ENCODE measurements around the gene EEPD1.

The EEPD1 gene

DNA sequence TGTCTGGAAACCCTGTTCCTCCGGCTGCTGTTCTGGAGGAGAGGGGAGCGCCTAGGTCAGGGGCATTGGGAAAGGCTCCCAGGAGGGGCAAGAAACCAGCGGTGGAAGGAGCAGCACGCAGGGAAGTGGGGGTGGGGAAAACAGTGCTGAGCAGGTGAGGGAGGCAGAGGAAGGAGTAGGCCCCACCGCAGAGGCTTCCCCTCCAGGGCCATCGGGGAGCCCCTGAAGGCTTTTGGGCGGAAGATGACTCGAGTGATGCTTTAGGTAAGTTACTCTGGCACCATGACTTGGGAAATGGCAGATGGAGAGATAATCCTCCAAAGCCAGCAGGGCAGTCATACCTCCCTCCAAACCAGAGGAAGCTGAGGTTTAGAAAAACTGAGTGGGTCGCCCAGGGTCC, 130.1 kb downstream of the EEPD1 start:
- no peak for DNase-seq

DNA sequence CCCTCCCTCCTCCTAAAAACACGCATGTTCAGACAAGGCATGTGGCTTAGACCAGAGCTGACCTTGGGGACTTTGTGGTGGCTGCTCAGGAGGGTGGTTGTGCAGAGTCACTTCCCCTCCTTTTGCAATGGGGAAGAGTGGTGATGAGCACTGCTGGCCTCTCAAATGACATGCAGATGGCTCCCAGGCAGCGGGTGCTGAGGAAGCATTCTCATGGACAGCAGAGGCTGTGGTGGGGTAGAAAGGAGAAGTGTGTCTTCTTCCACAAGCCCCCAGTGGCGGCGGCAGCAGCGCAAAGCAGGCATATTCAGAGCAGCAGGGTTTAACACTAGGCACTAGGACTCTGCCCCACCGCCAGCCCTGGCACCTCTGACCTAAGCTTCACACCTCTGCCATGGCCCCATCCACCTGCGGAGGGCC, 130.7 kb downstream of the EEPD1 start:
- DNase-seq, result peak; percentile 38 to 78

DNA sequence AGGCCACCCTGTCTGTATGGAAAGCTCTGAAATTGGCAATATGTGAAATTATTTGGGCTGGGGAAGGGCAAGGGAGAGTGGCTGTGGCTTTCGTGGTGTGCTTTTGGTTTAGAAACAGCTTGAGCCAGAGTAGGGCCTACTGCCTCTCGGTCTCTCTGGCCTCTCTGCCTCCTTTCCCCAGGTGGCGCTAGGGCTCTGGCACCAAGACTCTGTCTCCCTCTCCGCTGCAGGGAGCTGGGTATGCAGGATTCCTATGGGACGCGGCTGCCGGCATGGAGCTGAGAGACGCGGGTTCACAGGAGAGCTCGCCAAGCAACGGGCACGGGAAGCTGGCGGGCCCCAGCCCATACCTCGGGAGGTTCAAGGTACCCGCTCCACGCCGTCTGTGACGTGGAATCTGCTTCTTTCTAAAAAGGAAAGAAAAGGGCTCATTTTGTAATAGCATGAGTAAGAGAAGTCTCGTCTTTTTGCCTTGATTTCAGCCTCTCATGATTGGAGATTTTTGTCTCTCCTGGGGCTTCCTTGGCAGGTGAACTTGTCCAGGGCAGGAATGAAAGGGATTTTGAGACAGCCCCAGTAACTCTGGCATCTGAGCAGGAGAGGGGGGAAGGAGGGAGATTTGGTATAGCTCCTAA, 131.5 kb downstream of the EEPD1 start:
- DNase-seq, result no peak

DNA sequence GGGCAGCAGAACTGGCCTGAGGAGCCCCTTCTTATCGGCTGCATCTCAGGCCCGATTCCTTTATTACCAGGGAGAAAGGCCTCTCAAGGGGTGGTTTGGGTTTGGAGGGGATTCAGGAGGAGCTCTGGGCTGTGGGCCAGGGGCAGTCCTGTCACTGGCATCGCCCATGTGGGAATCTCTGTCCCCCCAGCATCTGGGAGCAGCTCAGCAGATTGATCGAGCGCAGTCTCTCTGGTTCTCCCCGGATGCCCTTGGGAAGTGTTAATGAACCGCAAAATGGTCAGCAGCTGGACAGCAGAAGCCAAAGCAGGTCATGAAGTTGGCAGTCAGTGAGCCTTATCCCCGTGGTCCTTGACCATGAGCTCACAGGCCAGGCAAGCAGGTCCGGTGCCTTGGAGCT, 132.2 kb downstream of the EEPD1 start:
- no peak for DNase-seq

DNA sequence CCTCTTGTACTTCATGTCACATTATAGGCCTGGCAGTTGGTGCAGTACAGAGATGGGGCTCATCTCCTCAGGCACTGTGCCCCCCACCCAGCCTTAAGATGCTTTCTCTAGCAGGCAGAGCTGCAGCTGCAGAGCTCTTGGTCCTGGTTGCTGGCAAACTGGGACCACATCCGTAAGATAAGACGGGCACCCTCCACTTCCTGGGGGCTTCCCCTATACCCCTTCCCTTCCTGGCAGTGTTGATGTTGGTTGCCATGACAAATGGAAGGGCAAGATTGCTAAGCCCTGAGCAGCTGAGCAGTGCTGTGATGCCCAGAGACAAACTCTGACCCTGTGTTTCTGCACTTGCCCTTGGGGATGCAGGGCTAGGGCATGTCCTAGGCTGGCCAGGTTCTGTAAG, 133.2 kb downstream of the EEPD1 start:
- peak; percentile 68 to 82 for DNase-seq

DNA sequence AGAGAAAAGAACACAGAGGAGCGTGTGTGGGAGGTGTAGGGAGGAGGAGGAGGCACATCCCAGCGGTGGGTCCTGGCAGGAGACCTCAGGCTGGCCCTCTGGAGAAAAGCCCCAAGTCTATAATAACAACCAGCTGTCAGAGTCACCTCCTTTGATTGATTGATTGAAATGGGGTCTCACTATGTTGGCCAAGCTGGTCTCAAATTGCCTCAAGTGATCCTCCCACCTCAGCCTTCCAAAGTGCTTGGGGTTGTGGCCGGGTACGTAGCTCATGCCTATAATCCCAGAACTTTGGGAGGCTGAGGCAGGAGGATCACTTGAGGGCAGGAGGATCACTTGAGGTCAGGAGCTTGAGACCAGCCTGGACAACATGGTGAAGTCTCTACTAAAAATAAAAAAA, 133.6 kb downstream of the EEPD1 start:
- no peak for DNase-seq

DNA sequence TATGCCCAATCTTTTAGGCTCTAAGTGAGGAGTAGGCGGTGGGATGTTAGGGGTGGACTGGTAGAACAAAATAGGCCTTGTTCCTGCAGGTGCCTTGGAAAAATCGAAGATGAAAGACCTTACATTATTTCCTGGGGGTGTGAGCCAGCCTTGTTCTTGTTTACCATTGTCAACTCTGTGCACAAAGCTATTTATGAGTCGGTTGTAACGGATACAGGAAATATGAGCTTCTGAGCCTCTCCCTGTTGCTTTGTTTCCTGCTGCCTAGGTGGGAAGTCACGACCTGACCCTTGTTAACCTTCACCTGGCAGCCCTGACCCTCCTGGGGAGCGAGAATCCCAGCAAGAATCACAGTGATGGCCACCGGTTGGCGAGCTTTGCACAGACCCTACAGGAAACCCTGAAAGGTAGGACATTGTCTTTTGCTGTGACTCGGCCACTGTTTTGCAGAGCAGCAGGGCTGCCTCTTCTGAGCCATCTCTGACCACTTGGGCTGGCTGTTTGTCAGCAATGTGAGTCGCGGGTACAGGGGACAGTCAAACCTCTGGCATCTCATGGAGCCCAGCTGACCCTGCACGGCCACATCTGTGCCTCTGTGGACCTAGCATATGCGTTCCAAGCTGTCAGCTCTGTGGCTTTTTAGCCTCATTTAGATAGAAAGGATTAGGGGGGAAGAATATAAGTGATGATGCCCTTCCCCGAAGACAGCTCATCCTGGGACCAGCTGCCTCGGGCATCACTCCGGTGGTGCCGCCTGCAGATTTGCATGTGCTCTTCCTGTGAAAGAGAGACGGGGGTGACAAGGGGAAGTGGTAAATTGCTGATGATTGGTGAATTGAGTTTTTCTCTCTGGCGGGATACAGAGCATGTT, 134.6 kb downstream of the EEPD1 start:
- peak; percentile 47 to 59 for DNase-seq

DNA sequence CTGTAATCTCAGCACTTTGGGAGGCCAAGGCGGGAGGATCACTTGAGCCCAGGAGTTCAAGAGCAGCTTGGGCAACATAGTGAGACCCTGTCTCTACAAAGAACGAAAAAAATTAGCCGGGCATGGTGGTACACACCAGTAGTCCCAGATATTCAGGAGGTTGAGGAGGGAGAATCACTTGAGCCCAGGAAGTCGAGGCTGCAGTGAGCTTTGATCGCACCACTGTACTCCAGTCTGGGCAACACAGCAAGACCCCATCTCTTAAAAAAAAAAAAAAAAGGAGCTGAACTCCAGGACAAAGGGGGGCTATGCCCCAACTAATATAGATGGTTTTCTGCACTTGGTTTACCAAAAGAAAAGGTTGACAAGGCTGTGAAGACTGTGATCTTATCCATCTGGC, 135.4 kb downstream of the EEPD1 start:
- no peak for DNase-seq

DNA sequence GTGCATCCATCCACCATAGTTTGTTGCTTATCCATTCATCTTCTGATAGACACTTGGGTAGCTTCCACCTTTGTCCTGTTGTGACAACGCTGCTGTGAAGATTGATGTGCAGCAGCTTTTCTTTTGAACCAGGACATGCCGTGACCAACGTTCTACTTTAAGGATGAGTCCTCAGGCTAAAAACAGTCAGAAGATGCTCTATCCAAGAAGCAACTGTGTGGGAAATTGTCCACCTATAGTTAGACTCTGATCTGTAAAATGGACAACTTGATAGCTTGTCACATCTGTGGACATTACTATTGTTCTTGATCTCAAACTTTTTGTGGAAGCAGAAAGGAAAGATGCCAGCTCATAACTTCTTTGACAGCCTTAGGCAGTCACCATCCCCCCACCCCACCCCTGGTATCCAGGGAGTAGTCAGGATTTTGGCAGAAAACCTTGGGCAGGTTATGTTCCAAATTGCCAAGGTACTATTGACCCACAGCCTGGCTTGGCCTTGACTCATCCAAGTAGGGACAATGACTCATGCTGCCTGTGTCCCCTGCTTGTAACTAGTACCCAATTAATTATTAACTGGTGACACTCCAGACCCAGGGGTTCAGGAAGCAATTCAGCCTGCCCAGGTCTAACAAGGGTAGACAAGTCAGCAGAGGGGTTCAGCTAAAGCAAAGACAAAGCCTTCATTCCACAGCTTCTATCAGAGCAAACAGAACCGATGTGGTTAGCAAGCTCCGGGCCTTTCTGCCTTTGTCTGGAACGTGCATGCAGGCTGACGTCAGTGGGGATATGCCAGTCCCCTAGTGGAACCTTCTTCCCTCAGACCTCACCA, 137.0 kb downstream of the EEPD1 start:
- DNase-seq, result no peak

DNA sequence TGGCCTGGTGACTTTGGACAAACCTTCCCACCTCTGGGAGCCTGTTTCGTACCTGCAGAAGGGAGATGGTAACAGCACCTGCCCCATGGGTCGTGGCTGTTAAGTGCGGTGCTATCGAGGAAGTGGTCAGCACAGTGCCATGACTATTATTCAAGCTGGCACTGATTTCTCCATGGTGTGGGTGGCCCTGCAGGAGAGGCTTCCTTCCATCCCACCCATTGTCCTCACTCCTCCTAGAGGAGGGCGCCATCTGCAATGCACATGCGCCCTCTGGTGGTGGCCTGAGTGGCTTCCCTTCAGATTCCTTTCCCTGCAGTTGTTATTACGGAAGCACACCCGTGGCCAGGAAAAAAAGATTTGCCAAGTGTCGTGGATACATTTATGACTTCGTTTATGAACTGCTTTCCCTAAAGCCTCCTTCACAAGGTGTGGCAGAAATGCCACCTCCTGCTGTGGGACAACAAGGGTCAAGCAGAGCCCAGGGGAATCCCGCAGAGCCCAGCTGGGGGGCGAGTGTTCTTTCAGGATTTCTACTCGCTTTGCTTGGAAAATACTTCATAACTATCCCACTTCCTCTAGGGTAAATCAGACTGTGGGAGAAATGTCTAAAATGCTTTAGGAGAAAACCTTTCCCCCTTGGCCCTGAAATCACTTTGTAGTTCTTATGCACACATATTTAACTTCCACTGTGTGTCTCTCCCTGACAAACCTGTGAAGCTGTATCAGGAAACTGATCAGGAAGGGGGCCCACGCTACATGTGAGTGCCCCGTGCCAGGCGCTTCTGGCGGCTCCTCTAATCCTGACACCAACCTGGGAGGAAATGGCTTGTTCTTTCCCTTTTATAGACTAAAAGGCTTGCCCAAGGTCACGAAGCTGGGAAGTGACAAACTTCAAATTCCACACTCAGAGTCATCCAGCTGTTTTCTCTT, 138.6 kb downstream of the EEPD1 start:
- peak; percentile 70 to 76 for DNase-seq

DNA sequence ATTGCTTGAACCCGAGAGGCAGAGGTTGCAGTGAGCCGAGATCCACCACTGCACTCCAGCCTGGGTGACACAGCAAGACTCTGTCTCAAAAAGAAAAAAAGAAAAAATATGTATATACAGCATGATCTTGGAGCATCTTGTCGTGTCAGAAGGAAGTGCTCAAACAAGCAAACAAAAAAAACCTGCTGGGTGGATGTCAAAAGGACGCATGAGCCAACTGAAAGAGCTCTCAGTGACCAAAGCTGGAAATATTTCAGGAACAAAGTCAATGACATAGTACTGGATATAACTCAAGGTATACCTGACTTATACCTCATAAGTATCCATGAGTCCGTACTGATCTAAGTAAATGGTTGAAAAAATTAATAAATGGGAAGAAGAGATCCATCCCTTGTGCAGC, 142.0 kb downstream of the EEPD1 start:
- no peak for DNase-seq

DNA sequence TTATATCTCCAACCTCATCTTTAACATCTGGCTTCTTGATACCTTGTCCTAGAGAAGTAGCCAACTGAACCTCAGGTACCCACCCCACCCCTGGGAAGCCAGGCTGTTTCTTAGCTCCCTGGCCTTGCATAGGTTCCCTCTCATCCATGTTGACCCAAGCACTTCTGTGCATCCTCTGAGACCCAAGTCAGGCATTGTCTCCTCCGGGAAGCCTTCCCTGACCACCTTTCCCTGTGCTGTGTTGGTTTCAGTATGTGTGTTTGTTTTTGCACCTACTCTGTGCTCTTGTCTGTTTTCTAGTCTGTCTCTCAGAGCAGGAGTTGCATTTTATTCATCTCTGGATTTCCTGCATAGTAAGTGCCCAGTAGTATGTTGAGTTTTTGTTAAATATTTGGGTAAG, 143.2 kb downstream of the EEPD1 start:
- no peak for DNase-seq

DNA sequence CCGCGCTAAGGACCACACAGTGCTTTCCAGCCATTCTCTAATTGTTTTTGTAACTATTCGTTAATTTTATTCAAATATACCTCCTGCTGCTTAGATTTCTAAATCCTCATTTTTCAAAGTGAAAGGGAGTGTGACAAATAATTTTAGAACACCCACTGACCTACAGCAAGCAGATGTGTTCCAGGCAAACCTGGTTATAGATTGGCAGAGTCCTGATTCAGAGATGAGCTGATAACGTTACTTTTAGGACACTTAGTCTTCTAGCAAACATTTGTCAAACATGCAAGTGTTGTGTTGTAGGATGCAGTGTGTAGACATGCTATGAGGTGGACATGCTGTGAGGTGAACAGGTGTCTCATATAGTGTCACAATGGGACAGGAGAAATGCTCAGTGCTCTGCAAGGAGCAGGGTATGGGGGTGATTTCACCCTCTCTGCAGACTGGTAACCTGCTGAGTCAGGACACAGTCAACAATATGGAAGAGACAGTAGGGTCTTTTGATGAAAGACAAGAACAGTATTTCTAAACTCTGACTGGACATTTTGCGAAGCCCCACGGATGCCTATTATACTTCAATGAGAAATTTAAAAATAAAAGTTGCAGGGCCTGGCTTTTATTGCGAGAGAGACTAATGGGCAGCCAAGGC, 144.4 kb downstream of the EEPD1 start:
- no peak for DNase-seq

DNA sequence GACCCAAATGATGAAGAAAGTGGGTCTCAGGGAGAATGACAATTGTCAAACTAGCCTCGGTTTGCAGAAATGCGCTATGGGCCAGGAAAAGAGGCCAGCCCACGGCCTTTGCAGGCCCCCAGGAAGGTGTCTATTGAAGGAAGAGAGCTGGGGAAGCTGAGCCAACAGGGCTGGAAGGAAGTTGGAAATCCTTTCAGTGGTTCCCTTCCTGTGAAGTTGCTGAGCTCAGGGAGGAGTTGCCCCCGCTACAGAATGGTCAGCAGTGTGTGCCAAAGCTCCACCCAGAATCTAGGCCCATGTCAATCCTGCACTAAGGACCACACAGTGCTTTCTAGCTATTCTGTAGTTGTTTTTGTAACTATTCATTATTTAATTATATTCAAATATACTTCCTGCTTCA, 145.1 kb downstream of the EEPD1 start:
- DNase-seq, result no peak

DNA sequence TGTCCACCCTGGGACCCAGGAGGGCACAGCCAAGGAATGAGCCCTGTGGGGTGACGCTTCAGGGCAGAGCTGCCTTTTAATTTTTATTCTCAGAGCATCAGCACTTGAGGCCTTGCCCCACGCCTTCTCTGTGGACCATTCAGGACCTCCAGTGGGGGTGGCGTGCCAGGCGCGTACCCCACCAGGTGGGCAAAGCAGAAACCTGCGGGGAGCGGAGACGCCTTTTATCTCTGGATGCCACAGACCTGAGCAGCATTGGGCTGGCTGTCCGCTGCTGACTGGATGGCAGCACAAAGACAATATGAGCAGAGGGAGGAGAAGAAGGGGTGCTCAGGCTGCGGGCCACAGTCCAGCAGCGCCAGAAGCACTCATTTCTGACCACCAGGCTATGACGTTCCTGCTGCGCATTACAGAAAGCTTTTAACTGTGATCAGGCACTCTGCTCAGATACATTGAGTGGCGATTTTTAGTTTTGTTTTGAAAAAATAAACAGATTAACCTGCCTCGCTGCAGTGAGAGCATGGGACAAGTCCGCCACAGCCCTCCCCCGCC, 146.2 kb downstream of the EEPD1 start:
- no peak for DNase-seq

DNA sequence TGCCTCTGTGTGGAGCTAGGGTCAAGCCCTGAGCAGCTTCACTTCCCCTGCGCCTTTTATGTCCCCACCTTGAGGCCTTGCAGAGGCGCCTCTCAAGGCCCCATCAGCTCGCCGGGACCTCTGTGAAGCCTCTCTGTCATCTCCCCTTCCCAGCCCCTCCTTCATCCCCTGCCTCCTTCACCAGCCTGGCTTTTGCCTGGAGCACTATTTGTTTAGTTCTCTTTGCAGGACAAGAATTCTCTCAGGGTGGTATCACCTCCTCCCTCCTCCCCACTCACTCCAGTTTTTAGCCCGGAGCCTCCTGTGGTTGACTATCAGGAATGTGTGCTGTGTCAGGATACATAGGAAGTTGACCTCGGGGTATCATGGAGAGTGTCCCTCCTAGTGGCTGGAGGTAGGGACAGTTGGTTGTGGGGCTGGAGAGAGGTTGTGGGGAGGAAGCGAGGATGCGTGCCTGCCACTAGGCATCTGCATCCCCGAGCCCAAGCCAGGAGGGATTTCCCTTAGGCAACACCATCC, 146.8 kb downstream of the EEPD1 start:
- DNase-seq, result no peak

DNA sequence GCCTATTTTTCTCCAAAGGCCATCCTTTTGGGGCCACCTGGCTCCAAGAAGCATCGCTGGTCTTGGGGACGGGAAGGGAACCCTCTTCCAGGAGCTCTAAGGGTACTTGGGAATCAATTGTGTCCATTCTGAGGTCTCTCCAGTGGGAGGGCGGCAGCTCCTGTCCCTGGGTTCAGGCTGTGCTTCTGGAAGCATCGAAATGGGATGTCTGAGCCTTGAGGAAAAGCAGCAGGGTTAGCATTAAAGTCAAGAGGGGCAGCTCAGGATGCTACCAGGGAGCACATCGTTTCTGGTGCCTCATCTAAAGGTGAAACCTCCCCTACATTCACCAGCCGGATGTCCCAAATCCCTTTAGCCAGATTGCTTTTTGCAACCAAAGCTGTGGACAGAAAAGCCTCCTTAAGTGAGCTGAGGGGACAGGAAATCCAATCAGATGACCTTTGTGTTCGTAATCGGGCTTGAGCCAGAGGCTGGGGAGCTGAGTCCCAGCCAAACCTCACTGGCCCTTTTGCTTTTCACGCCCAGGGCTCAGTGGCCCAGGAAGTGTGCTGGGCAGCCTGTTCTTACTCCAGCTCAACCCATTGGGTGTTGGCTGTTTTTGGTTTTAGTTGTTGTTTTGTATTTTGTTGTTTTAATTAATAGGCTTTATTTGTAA, 147.8 kb downstream of the EEPD1 start:
- no peak for DNase-seq

DNA sequence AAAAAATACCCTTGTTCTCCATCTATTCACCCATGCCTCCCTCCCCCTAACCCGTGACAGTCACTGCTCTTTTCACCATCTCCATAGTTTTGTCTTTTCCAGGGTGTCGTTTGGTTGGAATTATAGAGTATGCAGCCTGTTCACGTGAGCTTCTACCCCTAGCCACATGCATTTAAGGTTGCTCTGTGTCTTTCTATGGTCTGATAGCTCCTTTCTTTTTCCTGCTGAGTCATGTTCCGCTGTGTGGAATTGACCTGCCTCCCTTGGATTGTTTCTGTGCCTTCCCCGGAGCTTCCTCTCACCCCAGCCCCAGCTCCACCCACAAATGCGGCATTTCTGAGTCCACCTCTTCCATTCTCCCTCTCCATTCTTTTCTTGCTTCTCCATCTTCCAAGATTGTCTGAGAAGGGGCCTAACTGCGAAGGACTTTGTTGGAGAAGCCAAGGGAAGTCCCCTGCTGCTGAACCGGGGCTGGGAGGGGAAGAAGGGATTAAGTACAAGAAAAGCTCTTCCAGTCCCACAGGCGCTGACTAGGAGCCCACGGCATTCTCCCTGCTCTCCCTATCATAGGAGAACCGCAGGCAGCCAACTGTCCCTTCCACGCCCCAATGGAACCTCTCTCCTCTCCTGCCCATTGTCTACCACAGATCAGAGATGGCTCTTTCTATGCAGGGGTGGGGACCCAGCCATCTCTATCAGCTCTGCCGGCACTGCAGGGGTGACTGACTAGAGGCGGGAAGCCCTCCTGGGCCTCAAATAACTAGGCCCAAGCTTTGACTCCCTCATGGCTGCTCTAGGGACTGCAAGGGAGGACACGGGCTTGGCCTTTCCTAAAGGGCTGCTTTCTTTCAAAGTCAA, 149.1 kb downstream of the EEPD1 start:
- no peak for DNase-seq

DNA sequence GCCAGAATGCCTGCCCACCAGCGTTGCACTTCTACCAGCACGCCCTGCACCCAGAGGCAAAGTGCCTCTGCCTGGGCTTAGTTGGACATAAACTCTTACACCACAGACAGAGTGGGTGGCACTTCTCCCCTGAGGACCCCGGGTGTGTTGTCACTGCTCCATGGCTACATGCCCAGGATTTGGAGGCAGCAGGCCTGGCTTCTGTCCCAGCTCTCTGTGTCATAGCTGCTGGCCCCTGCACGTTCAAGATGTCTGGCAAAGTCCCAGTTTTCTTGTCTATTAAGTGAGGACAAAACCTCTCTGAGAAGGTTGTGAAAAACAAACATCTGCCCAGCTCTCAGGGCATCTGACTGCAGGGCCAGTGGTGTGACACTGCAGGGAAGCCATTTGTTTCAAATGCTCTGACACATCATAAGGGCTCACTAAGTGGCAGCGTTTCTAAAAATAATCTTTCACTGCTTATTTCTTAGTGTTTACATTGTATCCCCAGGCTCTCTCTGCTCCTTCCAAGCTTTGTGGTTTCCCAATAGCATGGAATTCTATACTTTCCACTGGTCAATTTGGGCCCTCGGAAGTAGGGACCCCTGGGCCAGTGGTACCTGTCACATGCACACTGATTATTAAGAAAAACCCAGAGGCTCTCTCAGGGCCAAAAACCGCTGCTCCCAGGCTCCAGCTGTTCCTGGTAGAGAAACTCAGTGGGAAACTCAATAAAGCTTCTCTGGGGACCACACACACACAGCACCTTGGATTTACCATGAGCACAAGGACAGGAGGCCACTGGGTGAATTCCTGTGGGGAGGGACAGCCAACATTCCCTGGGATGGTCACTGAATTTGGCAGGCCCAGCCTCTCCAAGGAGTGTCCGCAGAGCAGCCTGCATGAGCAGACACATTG, 150.4 kb downstream of the EEPD1 start:
- no peak for DNase-seq
